Fibroblast of lung (primary cell): ENCODE data around the gene ABCA7. TPM values are rescaled to one million over a fixed set of nuclear protein-coding genes. Genes with fewer than 3 reads are reported as not detected.

Source experiments
- DNase-seq, 2 donors: peaks; one replicate each; pipeline versions ENCODE4 v3.0.0 to v3.0.0-alpha.2; 2010; ENCODE audit warnings: low read depth in 2 of 2
- H2AFZ ChIP-seq: 2 replicates; pipeline ENCODE4 v1.5.1; 2012; ENCODE audit warnings: low read length, control low read depth, inconsistent platforms
- H3K27ac ChIP-seq: 2 replicates; pipeline ENCODE4 v1.5.1; 2011; ENCODE audit warnings: low read length, control low read depth; ENCODE audit not compliant: insufficient read depth
- H3K27me3 ChIP-seq: 2 replicates; pipeline ENCODE4 v1.5.1; 2011; ENCODE audit warnings: mild to moderate bottlenecking, low read length; ENCODE audit not compliant: control insufficient read depth, insufficient read depth
- H3K36me3 ChIP-seq: 2 replicates; pipeline ENCODE4 v1.5.1; 2011; ENCODE audit warnings: low read length; ENCODE audit not compliant: control insufficient read depth, insufficient read depth
- H3K4me1 ChIP-seq: 2 replicates; pipeline ENCODE4 v1.5.1; 2011; ENCODE audit warnings: low read length; ENCODE audit not compliant: control insufficient read depth, insufficient read depth; ENCODE audit errors: extremely low read depth
- H3K4me2 ChIP-seq: 2 replicates; pipeline ENCODE4 v1.5.1; 2011; ENCODE audit warnings: low read length, control low read depth; ENCODE audit not compliant: insufficient read depth; ENCODE audit errors: extremely low read depth
- H3K4me3 ChIP-seq, 4 experiments: fragments of 200-600 bp in 1 of 4; sonication (generic) in 1 of 4; replicated peaks in 1 of 4; 2 replicates each; pipeline ENCODE4 v1.5.1; 2011 to 2016; ENCODE audit warnings: low read length in 4 of 4, low read depth in 3 of 4, mild to moderate bottlenecking in 3 of 4, control low read depth in 2 of 4, inconsistent platforms in 1 of 4, mixed read lengths in 1 of 4; ENCODE audit not compliant: insufficient read depth in 1 of 4; ENCODE audit errors: control extremely low read depth in 1 of 4
- H3K79me2 ChIP-seq: 2 replicates; pipeline ENCODE4 v1.5.1; 2012; ENCODE audit warnings: mild to moderate bottlenecking, low read length, inconsistent platforms; ENCODE audit not compliant: control insufficient read depth, insufficient read depth
- H3K9ac ChIP-seq: 2 replicates; pipeline ENCODE4 v1.5.1; 2011; ENCODE audit warnings: mild to moderate bottlenecking, low read length, control low read depth; ENCODE audit not compliant: insufficient read depth
- H3K9me3 ChIP-seq: 2 replicates; pipeline ENCODE4 v1.5.1; 2012; ENCODE audit warnings: low read depth, low read length; ENCODE audit not compliant: control insufficient read depth, insufficient read depth
- H4K20me1 ChIP-seq: 2 replicates; pipeline ENCODE4 v1.5.1; 2011; ENCODE audit warnings: low read length; ENCODE audit not compliant: control insufficient read depth, insufficient read depth; ENCODE audit errors: extremely low read depth
- EZH2 ChIP-seq: IDR thresholded peaks from 2 replicates; pipeline ENCODE4 v1.5.1; 2012; ENCODE audit warnings: low read length, control low read depth, mild to moderate bottlenecking; ENCODE audit errors: missing control alignments
- polyA plus RNA-seq, 2 donors: library from polyadenylated mRNA; depleted of rRNA in 1 of 2; stranded (reverse) in 1 of 2; unstranded in 1 of 2; fragments of >200 nt; gene quantifications; 2 replicates each; pipeline ENCODE4 v1.2.1, GENCODE V29; 2011 to 2012; ENCODE audit warnings: missing spikeins in 1 of 2
- total RNA-seq: library from RNA; depleted of rRNA; stranded (reverse); fragments of >200 nt; gene quantifications from 2 replicates; pipeline ENCODE4 v1.2.1, GENCODE V29; 2014
- TF ChIP-seq, protein P1 (sequence below), 2 donors: IDR thresholded peaks in 1 of 2; conservative IDR thresholded peaks in 1 of 2; 1 replicate in 1 of 2; 2 replicates in 1 of 2; pipeline ENCODE4 v1.5.1; 2011 to 2012; ENCODE audit warnings: low read length in 2 of 2, control low read depth in 1 of 2, inconsistent platforms in 1 of 2, low read depth in 1 of 2, mild to moderate bottlenecking in 1 of 2

Gene ABCA7
- total and polyA plus RNA-seq, 2 donors (not counting 1 experiment from before 2014, with no cell fraction given) = 2.2 to 9.7 TPM

- DNase-seq = no peak
- no peaks in the 10 kb centered on the region for H3K9me3 ChIP-seq
- no peak overlapping the region for H3K4me2 ChIP-seq
- H3K4me1 ChIP-seq = no peaks in the 10 kb centered on the region
- no peak overlapping the region for H2AFZ ChIP-seq
- H3K4me3 ChIP-seq = no peak overlapping the region
- no peaks in the 10 kb centered on the region for H3K79me2 ChIP-seq
- H3K36me3 ChIP-seq = peaks cover 14% of the 10 kb centered on the region
- H4K20me1 ChIP-seq = no peaks in the 10 kb centered on the region
- TF ChIP-seq, protein P1, sequence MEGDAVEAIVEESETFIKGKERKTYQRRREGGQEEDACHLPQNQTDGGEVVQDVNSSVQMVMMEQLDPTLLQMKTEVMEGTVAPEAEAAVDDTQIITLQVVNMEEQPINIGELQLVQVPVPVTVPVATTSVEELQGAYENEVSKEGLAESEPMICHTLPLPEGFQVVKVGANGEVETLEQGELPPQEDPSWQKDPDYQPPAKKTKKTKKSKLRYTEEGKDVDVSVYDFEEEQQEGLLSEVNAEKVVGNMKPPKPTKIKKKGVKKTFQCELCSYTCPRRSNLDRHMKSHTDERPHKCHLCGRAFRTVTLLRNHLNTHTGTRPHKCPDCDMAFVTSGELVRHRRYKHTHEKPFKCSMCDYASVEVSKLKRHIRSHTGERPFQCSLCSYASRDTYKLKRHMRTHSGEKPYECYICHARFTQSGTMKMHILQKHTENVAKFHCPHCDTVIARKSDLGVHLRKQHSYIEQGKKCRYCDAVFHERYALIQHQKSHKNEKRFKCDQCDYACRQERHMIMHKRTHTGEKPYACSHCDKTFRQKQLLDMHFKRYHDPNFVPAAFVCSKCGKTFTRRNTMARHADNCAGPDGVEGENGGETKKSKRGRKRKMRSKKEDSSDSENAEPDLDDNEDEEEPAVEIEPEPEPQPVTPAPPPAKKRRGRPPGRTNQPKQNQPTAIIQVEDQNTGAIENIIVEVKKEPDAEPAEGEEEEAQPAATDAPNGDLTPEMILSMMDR (conservative IDR thresholded peaks at IDR 0.05 in 1 of 2, IDR thresholded peaks at IDR 0.05 in 1 of 2; ENCODE audit: low read depth in 1 of 2, low read length in 2 of 2) = no peak
- TF ChIP-seq EZH2 = no peak
- H3K9ac ChIP-seq = no peak overlapping the region
- H3K27ac ChIP-seq = no peak overlapping the region
- H3K27me3 ChIP-seq = no peaks in the 10 kb centered on the region
Measured at GRCh38 chr19:1085676-1086442, 46.0 kb downstream of the ABCA7 start.

DNA sequence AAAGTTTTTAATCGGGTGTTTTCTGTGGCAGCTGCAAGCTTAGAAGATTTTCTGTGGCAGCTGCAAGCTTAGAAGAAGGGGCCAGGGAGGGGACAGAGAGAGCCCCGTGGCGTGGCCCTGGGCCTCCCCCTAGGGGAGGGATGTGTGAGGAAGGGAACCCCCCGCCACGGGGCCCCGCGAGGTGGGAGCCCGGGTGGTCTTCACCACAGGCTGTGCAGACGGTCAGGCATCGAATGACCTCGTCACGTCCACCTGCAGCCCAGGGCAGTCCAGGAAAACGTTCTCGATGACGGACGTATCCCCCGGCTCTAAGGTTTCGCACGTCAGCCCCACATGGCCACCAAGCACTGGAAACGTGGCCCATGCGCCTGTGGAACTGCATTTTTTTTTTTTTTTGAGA lies 46.7 kb downstream of the ABCA7 start:
- no peaks in the 10 kb centered on the region for H3K79me2 ChIP-seq
- no peaks in the 10 kb centered on the region for H4K20me1 ChIP-seq
- no peaks in the 10 kb centered on the region for H3K4me1 ChIP-seq
- H3K27me3 ChIP-seq = no peaks in the 10 kb centered on the region
- H3K4me2 ChIP-seq = no peak overlapping the region
- H3K27ac ChIP-seq = no peak overlapping the region
- no peak for DNase-seq
- TF ChIP-seq EZH2 = no peak
- TF ChIP-seq, protein P1 (conservative IDR thresholded peaks at IDR 0.05 in 1 of 2, IDR thresholded peaks at IDR 0.05 in 1 of 2; ENCODE audit: low read depth in 1 of 2, low read length in 2 of 2) = no peak
- H3K9ac ChIP-seq = no peak overlapping the region
- H3K36me3 ChIP-seq = peaks cover 19% of the 10 kb centered on the region
- no peaks in the 10 kb centered on the region for H3K9me3 ChIP-seq
- H2AFZ ChIP-seq = no peak overlapping the region
- no peak overlapping the region for H3K4me3 ChIP-seq

GRCh38 chr19:1087813-1088415 lies 48.0 kb downstream of the ABCA7 start:
- Histone ChIP-seq H3K36me3 (peaks cover 24% of the 10 kb centered on the region), H3K4me3 (no peak overlapping the region), H2AFZ (no peak overlapping the region), H3K4me1 (no peaks in the 10 kb centered on the region), H4K20me1 (no peaks in the 10 kb centered on the region), H3K27ac (no peak overlapping the region), H3K4me2 (no peak overlapping the region), H3K9me3 (no peaks in the 10 kb centered on the region), H3K79me2 (peaks cover 4% of the 10 kb centered on the region), H3K9ac (no peak overlapping the region), H3K27me3 (no peaks in the 10 kb centered on the region)
- TF ChIP-seq, protein P1 (conservative IDR thresholded peaks at IDR 0.05 in 1 of 2, IDR thresholded peaks at IDR 0.05 in 1 of 2; ENCODE audit: low read depth in 1 of 2, low read length in 2 of 2) = no peak
- TF ChIP-seq EZH2 = no peak
- DNase-seq = no peak
